ENCODE data around the gene DDC.
A peak's percentile ranks its signal among the peaks of the same experiment; 100 is the strongest.
"Not testable (repeated sequence)": the region's sequence is repeated elsewhere in the genome, so short reads cannot be mapped to it uniquely, and the experiment has no call there.

The DDC gene

GRCh38 chr7:50538478-50538877 lies 26.7 kb downstream of the DDC start:
- TF ChIP-seq JUND (IDR thresholded peaks at IDR 0.05; ENCODE audit: low read depth): no peak
- in situ Hi-C loops (cut with HindIII; ENCODE audit: low pct_unique_long_range_greater_than_20kb, low sequenced_read_pairs): no loop called here

GRCh38 chr7:50537417-50537816 lies 27.8 kb downstream of the DDC start:
- DNase-seq (ENCODE audit: low read depth in 1 of 2, low spot score in 1 of 2): no peak
- TF ChIP-seq JUND (IDR thresholded peaks at IDR 0.05; ENCODE audit: low read depth): no peak
- in situ Hi-C loops (cut with HindIII; ENCODE audit: low pct_unique_long_range_greater_than_20kb, low sequenced_read_pairs): no loop called here

More at GRCh38 chr7:50538478-50538877, 26.7 kb downstream of the DDC start:
- DNase-seq (ENCODE audit: low read depth in 1 of 2, low spot score in 1 of 2): no peak

- DNase-seq (ENCODE audit: low read depth in 1 of 2, low spot score in 1 of 2); in situ Hi-C loops (cut with HindIII; ENCODE audit: low pct_unique_long_range_greater_than_20kb, low sequenced_read_pairs): not testable (repeated sequence)
Observed at GRCh38 chr7:50535291-50535711, 29.9 kb downstream of the DDC start.

GRCh38 chr7:50534690-50535290 lies 30.4 kb downstream of the DDC start:
- in situ Hi-C loops (cut with HindIII; ENCODE audit: low pct_unique_long_range_greater_than_20kb, low sequenced_read_pairs): no loop called here
- no peak for TF ChIP-seq JUND (IDR thresholded peaks at IDR 0.05; ENCODE audit: low read depth)
- peak in 1 of 2 experiments; percentile 51 for DNase-seq (ENCODE audit: low read depth in 1 of 2, low spot score in 1 of 2)

- DNase-seq (ENCODE audit: low read depth in 1 of 2, low spot score in 1 of 2): no peak
- in situ Hi-C loops (cut with HindIII; ENCODE audit: low pct_unique_long_range_greater_than_20kb, low sequenced_read_pairs): no loop called here
- no peak for TF ChIP-seq JUND (IDR thresholded peaks at IDR 0.05; ENCODE audit: low read depth)
Observed at GRCh38 chr7:50533866-50534265, 31.3 kb downstream of the DDC start.

- TF ChIP-seq JUND (IDR thresholded peaks at IDR 0.05; ENCODE audit: low read depth): no peak
- in situ Hi-C loops (cut with HindIII; ENCODE audit: low pct_unique_long_range_greater_than_20kb, low sequenced_read_pairs): no loop called here
- no peak for DNase-seq (ENCODE audit: low read depth in 1 of 2, low spot score in 1 of 2)
Observed at GRCh38 chr7:50531928-50532327, 33.3 kb downstream of the DDC start.

- peak in 1 of 2 experiments; percentile 85 for DNase-seq (ENCODE audit: low read depth in 1 of 2, low spot score in 1 of 2)
Observed at GRCh38 chr7:50531401-50531911, 33.7 kb downstream of the DDC start.

GRCh38 chr7:50530766-50531165 lies 34.4 kb downstream of the DDC start:
- in situ Hi-C loops (cut with HindIII; ENCODE audit: low pct_unique_long_range_greater_than_20kb, low sequenced_read_pairs): no loop called here
- no peak for DNase-seq (ENCODE audit: low read depth in 1 of 2, low spot score in 1 of 2)
- no peak for TF ChIP-seq JUND (IDR thresholded peaks at IDR 0.05; ENCODE audit: low read depth)

More at GRCh38 chr7:50531401-50531911, 33.7 kb downstream of the DDC start:
- in situ Hi-C loops (cut with HindIII; ENCODE audit: low pct_unique_long_range_greater_than_20kb, low sequenced_read_pairs): no loop called here
- peak; percentile 88; the same call in 1 of the 2 replicates for TF ChIP-seq JUND (IDR thresholded peaks at IDR 0.05; ENCODE audit: low read depth)

- in situ Hi-C loops (cut with HindIII; ENCODE audit: low pct_unique_long_range_greater_than_20kb, low sequenced_read_pairs): no loop called here
- no peak for DNase-seq (ENCODE audit: low read depth in 1 of 2, low spot score in 1 of 2)
- TF ChIP-seq JUND (IDR thresholded peaks at IDR 0.05; ENCODE audit: low read depth): no peak
Observed at GRCh38 chr7:50529093-50529862, 35.9 kb downstream of the DDC start.

- no peak for DNase-seq (ENCODE audit: low read depth in 1 of 2, low spot score in 1 of 2)
- in situ Hi-C loops (cut with HindIII; ENCODE audit: low pct_unique_long_range_greater_than_20kb, low sequenced_read_pairs): no loop called here
- no peak for TF ChIP-seq JUND (IDR thresholded peaks at IDR 0.05; ENCODE audit: low read depth)
Observed at GRCh38 chr7:50528266-50529092, 36.7 kb downstream of the DDC start.

- in situ Hi-C loops (cut with HindIII; ENCODE audit: low pct_unique_long_range_greater_than_20kb, low sequenced_read_pairs); DNase-seq (ENCODE audit: low read depth in 1 of 2, low spot score in 1 of 2): not testable (repeated sequence)
Observed at GRCh38 chr7:50519350-50519749, 45.9 kb downstream of the DDC start.

GRCh38 chr7:50513166-50513871 lies 51.9 kb downstream of the DDC start:
- no peak for TF ChIP-seq JUND (IDR thresholded peaks at IDR 0.05; ENCODE audit: low read depth)

More at GRCh38 chr7:50513166-50513871, 51.9 kb downstream of the DDC start:
- DNase-seq (ENCODE audit: low read depth in 1 of 2, low spot score in 1 of 2): no peak
- in situ Hi-C loops (cut with HindIII; ENCODE audit: low pct_unique_long_range_greater_than_20kb, low sequenced_read_pairs): no loop called here

Measured in T47D (cell line).